ENCODE measurements around the gene APMAP. TPM values are rescaled to one million over a fixed set of nuclear protein-coding genes. Genes with fewer than 3 reads are reported as not detected.
A peak's percentile ranks its signal among the peaks of the same experiment; 100 is the strongest.

Gene APMAP
- total and polyA plus RNA-seq, 3 experiments from 2014 or later, result 82.5 to 228 (median 83.6) TPM

DNA sequence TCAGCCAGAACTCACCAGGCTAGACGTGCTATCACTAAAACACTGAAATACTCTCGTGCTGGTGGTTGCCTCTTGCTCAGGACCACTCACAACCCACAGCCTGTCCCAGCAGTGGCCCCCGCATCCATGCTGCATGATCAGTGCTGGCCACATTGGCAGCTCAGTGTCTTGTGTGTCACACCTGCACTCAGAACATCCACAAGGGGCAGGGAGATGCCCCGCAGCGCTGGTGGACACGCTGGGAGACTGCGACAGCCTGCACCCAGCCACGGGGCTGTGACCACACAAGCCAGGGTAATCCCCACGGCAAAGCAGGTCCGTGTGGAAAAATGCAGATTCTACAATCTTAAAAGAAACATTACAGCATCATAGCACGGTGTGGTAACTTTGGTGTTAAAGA lies 23.9 kb upstream of the APMAP start:
- peak overlapping the region in 1 of 8 donors; percentile 38 for H3K27ac Mint-ChIP-seq
- Histone ChIP-seq H3K27ac (ENCODE audit: low read depth, low read length) (no peak overlapping the region), H3K36me3 (ENCODE audit: insufficient read depth, low read length) (peaks cover 51% of the 10 kb centered on the region), H3K4me3 (ENCODE audit: low read length) (no peak overlapping the region), H3K27me3 (ENCODE audit: insufficient read depth, low read length, poor library complexity, severe bottlenecking) (no peaks in the 10 kb centered on the region), H3K4me1 (ENCODE audit: insufficient read depth, low read length) (no peaks in the 10 kb centered on the region), H3K9me3 (ENCODE audit: low read length) (no peaks in the 10 kb centered on the region)
- H3K4me1 Mint-ChIP-seq, result peaks cover 0 to 6% (median 1%) of the 10 kb centered on the region in 3 donors
- ChIA-PET CTCF (interaction anchor here (1.1 to 1.3 kb wide), 2 partner anchors 12 to 46 kb away, joined by 3 read pairs; no protein-coding TSS in a partner anchor), POLR2A (no interaction called here)
- no peaks in the 10 kb centered on the region for H3K27me3 Mint-ChIP-seq
- peaks cover 0 to 98% (median 13%) of the 10 kb centered on the region in 3 donors for H3K36me3 Mint-ChIP-seq
- no peak overlapping the region for H3K4me3 Mint-ChIP-seq
- no peak for DNase-seq
- H3K9me3 Mint-ChIP-seq, result no peaks in the 10 kb centered on the region

DNA sequence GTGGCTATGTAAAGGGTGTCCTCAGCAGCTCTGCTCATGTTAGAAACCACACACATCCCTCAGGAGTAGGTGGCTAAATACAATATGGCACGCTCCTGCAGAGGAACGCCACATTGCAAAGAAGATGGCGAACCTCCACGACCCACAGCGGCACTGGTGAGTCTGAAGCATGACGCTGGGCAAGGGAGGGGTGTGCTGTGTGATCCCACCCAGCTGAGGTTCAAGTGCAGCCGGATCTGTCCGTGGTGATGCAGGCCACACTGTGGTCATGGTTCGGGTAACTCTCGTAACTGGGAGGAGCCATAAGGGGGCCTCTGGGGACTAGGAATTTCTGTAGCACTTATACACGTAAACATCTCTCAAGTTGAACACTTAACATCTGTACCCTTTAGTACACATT lies 23.4 kb upstream of the APMAP start:
- CTCF ChIA-PET, result no interaction called here

DNA sequence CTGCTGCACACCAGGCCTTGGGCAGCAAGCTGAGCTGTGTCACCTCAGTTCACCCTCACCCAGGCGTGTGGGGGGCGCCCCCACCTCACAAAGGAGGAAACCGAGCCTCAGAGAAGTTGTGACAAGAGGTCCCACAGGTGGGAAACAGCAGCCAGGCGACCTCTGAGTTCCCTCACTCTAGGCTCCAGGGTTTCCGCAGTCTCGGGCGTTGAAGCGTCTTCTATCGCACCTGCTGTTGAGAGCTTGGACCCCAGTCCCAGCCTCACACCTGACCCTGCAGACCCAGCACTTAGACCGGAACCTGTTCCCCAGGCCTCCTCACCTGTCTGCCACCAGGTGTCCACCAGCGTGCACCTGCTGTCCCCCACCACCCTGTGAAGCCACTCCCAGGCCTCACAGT lies 22.3 kb upstream of the APMAP start:
- Histone ChIP-seq H3K4me1 (ENCODE audit: insufficient read depth, low read length) (no peaks in the 10 kb centered on the region), H3K9me3 (ENCODE audit: low read length) (no peaks in the 10 kb centered on the region), H3K27me3 (ENCODE audit: insufficient read depth, low read length, poor library complexity, severe bottlenecking) (no peaks in the 10 kb centered on the region), H3K27ac (ENCODE audit: low read depth, low read length) (no peak overlapping the region), H3K4me3 (ENCODE audit: low read length) (no peak overlapping the region), H3K36me3 (ENCODE audit: insufficient read depth, low read length) (peaks cover 54% of the 10 kb centered on the region)
- Mint-ChIP-seq H3K4me3 (no peak overlapping the region), H3K27ac (peak overlapping the region in 1 of 8 donors; percentile 38), H3K36me3 (peaks cover 7 to 98% (median 20%) of the 10 kb centered on the region in 3 donors), H3K4me1 (peaks cover 0 to 6% (median 1%) of the 10 kb centered on the region in 3 donors), H3K27me3 (no peaks in the 10 kb centered on the region), H3K9me3 (no peaks in the 10 kb centered on the region)
- ChIA-PET POLR2A (no interaction called here), CTCF (interaction anchor here (1.2 kb wide), 1 partner anchor 21 kb away, joined by 3 read pairs; no protein-coding TSS in a partner anchor)
- no peak for DNase-seq

More for the DNA sequence above, 23.4 kb upstream of the APMAP start:
- no peak for DNase-seq
- Histone ChIP-seq H3K27me3 (ENCODE audit: insufficient read depth, low read length, poor library complexity, severe bottlenecking) (no peaks in the 10 kb centered on the region), H3K9me3 (ENCODE audit: low read length) (no peaks in the 10 kb centered on the region), H3K27ac (ENCODE audit: low read depth, low read length) (no peak overlapping the region), H3K4me3 (ENCODE audit: low read length) (no peak overlapping the region), H3K4me1 (ENCODE audit: insufficient read depth, low read length) (no peaks in the 10 kb centered on the region), H3K36me3 (ENCODE audit: insufficient read depth, low read length) (peaks cover 52% of the 10 kb centered on the region)
- Mint-ChIP-seq H3K4me3 (no peak overlapping the region), H3K9me3 (no peaks in the 10 kb centered on the region), H3K27me3 (no peaks in the 10 kb centered on the region), H3K36me3 (peaks cover 0 to 98% (median 13%) of the 10 kb centered on the region in 3 donors), H3K4me1 (peaks cover 0 to 6% (median 1%) of the 10 kb centered on the region in 3 donors), H3K27ac (peak overlapping the region in 1 of 8 donors; percentile 46)
- POLR2A ChIA-PET, result no interaction called here

DNA sequence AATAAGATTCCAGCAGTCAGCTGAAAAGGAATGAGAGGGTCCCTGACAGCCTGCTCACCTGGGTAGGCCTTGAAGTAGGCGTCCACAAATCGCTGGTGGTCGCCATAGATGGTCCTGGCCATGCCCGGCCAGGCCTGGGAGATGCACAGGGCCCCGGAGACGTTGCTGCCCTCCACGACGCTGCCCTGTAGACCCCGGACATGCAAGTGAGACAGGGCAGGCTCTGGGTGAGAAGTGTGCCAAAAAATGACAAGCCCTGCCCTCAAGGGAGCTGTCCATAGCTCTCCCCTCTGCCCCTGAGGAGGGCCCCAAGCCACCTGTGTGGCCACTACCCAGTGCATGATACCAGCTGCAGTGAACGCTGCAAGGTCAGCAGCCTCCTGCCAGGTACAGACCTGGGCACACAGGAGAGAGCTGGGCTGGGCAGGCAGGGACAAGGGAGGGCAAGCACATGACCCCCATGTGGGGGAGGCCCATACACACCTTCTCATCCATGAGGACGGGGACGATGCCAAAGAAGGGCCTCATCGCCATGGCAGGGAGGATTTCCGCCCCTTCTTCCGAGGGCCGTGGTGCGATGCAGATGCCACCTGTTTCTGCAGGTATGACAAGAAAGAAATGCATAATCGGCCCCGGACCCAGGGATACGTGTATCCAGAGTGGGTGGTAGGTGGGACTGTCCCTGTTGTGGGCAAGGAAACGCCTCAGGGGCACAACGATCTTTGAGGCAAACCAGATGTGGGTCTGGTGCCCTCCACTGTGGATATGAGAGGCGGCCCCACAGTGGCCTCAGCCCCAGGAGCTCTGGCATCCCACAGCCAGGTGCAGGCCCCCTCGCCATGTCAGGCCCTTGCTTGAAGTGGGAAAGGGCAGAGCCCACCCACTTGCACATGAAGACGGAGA lies 21.2 kb upstream of the APMAP start:
- Mint-ChIP-seq H3K4me3 (no peak overlapping the region), H3K36me3 (peaks cover 7 to 98% (median 23%) of the 10 kb centered on the region in 3 donors), H3K27me3 (no peaks in the 10 kb centered on the region), H3K4me1 (peaks cover 0 to 6% (median 0%) of the 10 kb centered on the region in 3 donors), H3K9me3 (no peaks in the 10 kb centered on the region), H3K27ac (peak overlapping the region in 2 of 8 donors; percentile 57 to 69)
- DNase-seq, result no peak
- H3K27me3 ChIP-seq (ENCODE audit: insufficient read depth, low read length, poor library complexity, severe bottlenecking), result no peaks in the 10 kb centered on the region
- no peak overlapping the region for H3K27ac ChIP-seq (ENCODE audit: low read depth, low read length)
- ChIA-PET CTCF (no interaction called here), POLR2A (no interaction called here)
- H3K4me3 ChIP-seq (ENCODE audit: low read length), result no peak overlapping the region
- H3K36me3 ChIP-seq (ENCODE audit: insufficient read depth, low read length), result peaks cover 53% of the 10 kb centered on the region
- no peaks in the 10 kb centered on the region for H3K9me3 ChIP-seq (ENCODE audit: low read length)
- no peaks in the 10 kb centered on the region for H3K4me1 ChIP-seq (ENCODE audit: insufficient read depth, low read length)

DNA sequence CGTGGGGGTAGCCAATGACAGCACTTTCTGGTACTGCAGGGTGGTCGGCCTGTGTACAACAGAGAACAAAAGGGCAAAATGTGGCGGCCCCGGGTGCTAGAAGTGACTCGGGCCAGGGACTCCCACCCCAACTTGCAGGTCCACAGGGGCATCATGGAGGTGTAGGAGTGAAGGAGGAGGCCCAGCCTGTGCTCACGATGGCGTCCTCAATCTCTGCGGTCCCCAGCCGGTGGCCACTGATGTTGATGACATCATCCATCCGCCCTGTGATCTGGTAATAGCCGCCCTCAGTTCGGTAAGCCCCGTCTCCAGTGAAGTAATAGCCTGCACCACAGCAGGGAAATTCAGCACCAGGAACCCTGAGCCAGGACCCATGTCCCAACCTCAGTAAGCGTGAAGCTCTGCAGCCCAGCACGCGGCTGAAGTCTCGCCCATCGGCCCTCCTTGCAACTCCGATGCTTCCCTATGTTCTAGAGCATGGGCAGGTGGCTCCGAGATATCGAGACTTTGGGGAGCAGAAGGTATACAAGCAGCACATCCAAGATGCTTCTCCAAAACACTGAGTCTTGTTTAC lies 20.2 kb upstream of the APMAP start:
- no peak for DNase-seq
- no peak overlapping the region for H3K27ac ChIP-seq (ENCODE audit: low read depth, low read length)
- Mint-ChIP-seq H3K27me3 (no peaks in the 10 kb centered on the region), H3K4me3 (no peak overlapping the region), H3K4me1 (peaks cover 0 to under 1% (median 0%) of the 10 kb centered on the region in 3 donors), H3K9me3 (no peaks in the 10 kb centered on the region), H3K36me3 (peaks cover 7 to 98% (median 24%) of the 10 kb centered on the region in 3 donors), H3K27ac (no peak overlapping the region)
- CTCF ChIA-PET, result no interaction called here
- no peak overlapping the region for H3K4me3 ChIP-seq (ENCODE audit: low read length)
- H3K9me3 ChIP-seq (ENCODE audit: low read length), result no peaks in the 10 kb centered on the region
- H3K36me3 ChIP-seq (ENCODE audit: insufficient read depth, low read length), result peaks cover 50% of the 10 kb centered on the region
- H3K4me1 ChIP-seq (ENCODE audit: insufficient read depth, low read length), result no peaks in the 10 kb centered on the region
- POLR2A ChIA-PET, result no interaction called here
- no peaks in the 10 kb centered on the region for H3K27me3 ChIP-seq (ENCODE audit: insufficient read depth, low read length, poor library complexity, severe bottlenecking)

DNA sequence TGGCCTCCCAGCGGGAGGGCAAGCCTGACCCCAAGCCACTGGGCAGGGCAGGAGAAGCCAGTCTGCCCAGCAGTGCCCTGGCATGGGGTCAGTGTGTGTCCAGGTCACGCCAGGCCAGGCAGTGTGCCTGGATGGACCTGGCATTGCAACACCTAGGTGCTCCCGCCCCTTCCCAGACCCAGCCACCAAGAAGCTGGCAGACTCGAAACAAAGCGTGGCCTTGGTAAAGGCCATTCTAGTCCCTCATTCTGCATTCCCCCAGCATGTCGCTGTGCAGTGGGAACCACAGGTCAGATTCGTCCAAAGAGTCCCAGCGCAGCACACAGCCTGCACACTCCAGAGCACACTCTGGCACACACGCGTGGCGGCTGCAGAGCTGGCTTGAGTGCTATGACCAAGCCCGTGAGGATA lies 19.3 kb upstream of the APMAP start:
- Mint-ChIP-seq H3K4me3 (no peak overlapping the region), H3K27ac (no peak overlapping the region), H3K36me3 (peaks cover 7 to 98% (median 28%) of the 10 kb centered on the region in 3 donors), H3K27me3 (no peaks in the 10 kb centered on the region), H3K9me3 (no peaks in the 10 kb centered on the region), H3K4me1 (no peaks in the 10 kb centered on the region)
- Histone ChIP-seq H3K27me3 (ENCODE audit: insufficient read depth, low read length, poor library complexity, severe bottlenecking) (no peaks in the 10 kb centered on the region), H3K4me1 (ENCODE audit: insufficient read depth, low read length) (no peaks in the 10 kb centered on the region), H3K27ac (ENCODE audit: low read depth, low read length) (no peak overlapping the region), H3K36me3 (ENCODE audit: insufficient read depth, low read length) (peaks cover 59% of the 10 kb centered on the region), H3K9me3 (ENCODE audit: low read length) (no peaks in the 10 kb centered on the region), H3K4me3 (ENCODE audit: low read length) (no peak overlapping the region)
- no peak for DNase-seq
- CTCF ChIA-PET, result no interaction called here
- POLR2A ChIA-PET, result no interaction called here

DNA sequence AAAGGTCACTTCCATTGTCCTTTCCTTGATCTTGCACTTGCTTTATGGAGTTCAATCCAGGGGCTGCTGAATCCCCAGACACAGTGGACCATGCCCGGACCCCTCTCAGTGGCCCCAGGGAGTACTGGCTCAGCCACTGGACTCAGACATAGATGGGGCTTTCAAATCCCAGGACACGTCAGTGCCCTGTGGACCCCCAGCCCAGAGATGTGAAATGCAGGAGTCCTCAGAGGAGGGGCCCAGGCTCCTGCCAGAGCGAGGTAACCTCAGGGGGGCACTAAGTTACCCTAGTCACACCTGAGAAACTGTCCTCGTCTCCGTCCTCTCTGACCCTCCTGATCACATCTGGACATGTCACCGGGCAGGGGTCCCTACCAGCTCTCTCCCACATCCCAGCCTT lies 18.7 kb upstream of the APMAP start:
- H3K4me1 Mint-ChIP-seq, result no peaks in the 10 kb centered on the region
- H3K4me1 ChIP-seq (ENCODE audit: insufficient read depth, low read length), result no peaks in the 10 kb centered on the region
- no peak for DNase-seq
- ChIA-PET POLR2A (no interaction called here), CTCF (interaction anchor here (0.9 kb wide), 1 partner anchor 12 kb away, joined by 3 read pairs; no protein-coding TSS in a partner anchor)
- H3K27ac Mint-ChIP-seq, result peak overlapping the region in 1 of 8 donors; percentile 33
- H3K4me3 Mint-ChIP-seq, result no peak overlapping the region
- peaks cover 7 to 98% (median 31%) of the 10 kb centered on the region in 3 donors for H3K36me3 Mint-ChIP-seq
- peaks cover 64% of the 10 kb centered on the region for H3K36me3 ChIP-seq (ENCODE audit: insufficient read depth, low read length)
- H3K9me3 ChIP-seq (ENCODE audit: low read length), result no peaks in the 10 kb centered on the region
- H3K27ac ChIP-seq (ENCODE audit: low read depth, low read length), result no peak overlapping the region
- H3K27me3 ChIP-seq (ENCODE audit: insufficient read depth, low read length, poor library complexity, severe bottlenecking), result no peaks in the 10 kb centered on the region
- H3K4me3 ChIP-seq (ENCODE audit: low read length), result no peak overlapping the region
- H3K9me3 Mint-ChIP-seq, result no peaks in the 10 kb centered on the region
- no peaks in the 10 kb centered on the region for H3K27me3 Mint-ChIP-seq
